ENCODE measurements around the gene TMEM175.

Gene TMEM175

GRCh38 chr4:1004557-1005485 lies 72.6 kb downstream of the TMEM175 start:
- Histone ChIP-seq H3K27me3 (replicated peaks; ENCODE audit: control insufficient read depth, insufficient read depth, low read length, poor library complexity, severe bottlenecking) (peaks cover 41% of the 10 kb centered on the region), H3K4me3 (ENCODE audit: insufficient read depth, low read depth, low read length, poor library complexity, severe bottlenecking) (no peak overlapping the region)
- no peak for DNase-seq

GRCh38 chr4:1006856-1007255 lies 74.6 kb downstream of the TMEM175 start:
- H3K9me3 ChIP-seq (ENCODE audit: control insufficient read depth, low read length) = no peaks in the 10 kb centered on the region
- peaks cover 32% of the 10 kb centered on the region for H3K4me1 ChIP-seq (ENCODE audit: control insufficient read depth, insufficient read depth, low read length, poor library complexity, severe bottlenecking)
- no peak for DNase-seq
- no peak overlapping the region for H3K4me3 ChIP-seq (ENCODE audit: insufficient read depth, low read depth, low read length, poor library complexity, severe bottlenecking)
- H3K36me3 ChIP-seq (ENCODE audit: control insufficient read depth, insufficient read depth, low read length) = no peaks in the 10 kb centered on the region
- no peak overlapping the region for H3K27ac ChIP-seq (ENCODE audit: insufficient read depth, low read length, poor library complexity, severe bottlenecking)
- H3K27me3 ChIP-seq (replicated peaks; ENCODE audit: control insufficient read depth, insufficient read depth, low read length, poor library complexity, severe bottlenecking) = peaks cover 33% of the 10 kb centered on the region

More at GRCh38 chr4:1004557-1005485, 72.6 kb downstream of the TMEM175 start:
- Histone ChIP-seq H3K4me1 (ENCODE audit: control insufficient read depth, insufficient read depth, low read length, poor library complexity, severe bottlenecking) (peaks cover 20% of the 10 kb centered on the region), H3K9me3 (ENCODE audit: control insufficient read depth, low read length) (no peaks in the 10 kb centered on the region), H3K36me3 (ENCODE audit: control insufficient read depth, insufficient read depth, low read length) (no peaks in the 10 kb centered on the region), H3K27ac (ENCODE audit: insufficient read depth, low read length, poor library complexity, severe bottlenecking) (no peak overlapping the region)
